ENCODE results near the gene TP53RK. TPM values are rescaled to one million over a fixed set of nuclear protein-coding genes. Genes with fewer than 3 reads are reported as not detected.

TP53RK gene
- total RNA-seq, 4 donors from 2014 or later = 12.4 to 26.7 (median 18.3) TPM

GRCh38 chr20:46720776-46721425, 31.7 kb upstream of the TP53RK start:
- Histone ChIP-seq H3K9me3 (no peaks in the 10 kb centered on the region), H3K4me3 (no peak overlapping the region), H3K27ac (no peak overlapping the region), H3K36me3 (no peaks in the 10 kb centered on the region), H3K27me3 (no peaks in the 10 kb centered on the region), H3K4me1 (peaks cover 0 to under 1% (median 0%) of the 10 kb centered on the region in 4 donors)
- in situ Hi-C loops (cut with MboI; ENCODE audit: low pct_ligation_motif_present in 1 of 4, low pct_unique_long_range_greater_than_20kb in 1 of 4, low sequenced_read_pairs in 3 of 4) (no loop called here), intact Hi-C loops (cut with DNase I; ENCODE audit: low total_unique reads) (no loop called here)
- no peak for DNase-seq
- TF ChIP-seq, protein P1, sequence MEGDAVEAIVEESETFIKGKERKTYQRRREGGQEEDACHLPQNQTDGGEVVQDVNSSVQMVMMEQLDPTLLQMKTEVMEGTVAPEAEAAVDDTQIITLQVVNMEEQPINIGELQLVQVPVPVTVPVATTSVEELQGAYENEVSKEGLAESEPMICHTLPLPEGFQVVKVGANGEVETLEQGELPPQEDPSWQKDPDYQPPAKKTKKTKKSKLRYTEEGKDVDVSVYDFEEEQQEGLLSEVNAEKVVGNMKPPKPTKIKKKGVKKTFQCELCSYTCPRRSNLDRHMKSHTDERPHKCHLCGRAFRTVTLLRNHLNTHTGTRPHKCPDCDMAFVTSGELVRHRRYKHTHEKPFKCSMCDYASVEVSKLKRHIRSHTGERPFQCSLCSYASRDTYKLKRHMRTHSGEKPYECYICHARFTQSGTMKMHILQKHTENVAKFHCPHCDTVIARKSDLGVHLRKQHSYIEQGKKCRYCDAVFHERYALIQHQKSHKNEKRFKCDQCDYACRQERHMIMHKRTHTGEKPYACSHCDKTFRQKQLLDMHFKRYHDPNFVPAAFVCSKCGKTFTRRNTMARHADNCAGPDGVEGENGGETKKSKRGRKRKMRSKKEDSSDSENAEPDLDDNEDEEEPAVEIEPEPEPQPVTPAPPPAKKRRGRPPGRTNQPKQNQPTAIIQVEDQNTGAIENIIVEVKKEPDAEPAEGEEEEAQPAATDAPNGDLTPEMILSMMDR (IDR thresholded peaks at IDR 0.05) = no peak
- TF ChIP-seq POLR2AphosphoS5 (IDR thresholded peaks at IDR 0.05) = no peak
- TF ChIP-seq POLR2A (IDR thresholded peaks at IDR 0.05) = no peak
- no peak for TF ChIP-seq EP300 (IDR thresholded peaks at IDR 0.05; ENCODE audit: low read depth)

DNA sequence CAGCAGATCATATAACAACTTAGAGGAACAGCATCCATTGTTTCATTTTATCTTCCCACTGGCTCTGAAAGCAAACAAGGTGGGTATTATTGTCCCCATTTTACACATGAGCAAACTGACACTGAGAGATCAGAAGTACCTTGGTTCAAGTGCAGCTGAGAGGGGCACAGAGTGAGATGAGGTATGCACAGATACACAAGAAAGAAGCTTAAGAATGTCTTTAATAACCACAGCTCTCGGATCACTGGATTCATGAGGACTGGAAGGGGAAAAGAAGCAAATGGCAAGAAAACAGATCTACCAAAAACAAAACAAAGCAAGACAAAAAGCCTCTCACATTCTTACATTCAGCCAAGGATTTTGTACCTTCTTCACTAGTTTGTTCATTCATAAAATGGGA, 30.8 kb upstream of the TP53RK start:
- Histone ChIP-seq H3K27ac (no peak overlapping the region), H3K36me3 (no peaks in the 10 kb centered on the region), H3K27me3 (no peaks in the 10 kb centered on the region), H3K4me1 (peaks cover 0 to 9% (median 0%) of the 10 kb centered on the region in 4 donors), H3K4me3 (no peak overlapping the region), H3K9me3 (no peaks in the 10 kb centered on the region)
- no peak for DNase-seq
- 90 to 93% methylated on average over 1 of the region's 1 CpG for WGBS, 2 donors (ENCODE audit: low coverage in 1 of 2)
- intact Hi-C loops (cut with DNase I; ENCODE audit: low total_unique reads) (no loop called here), in situ Hi-C loops (cut with MboI; ENCODE audit: low pct_ligation_motif_present in 1 of 4, low pct_unique_long_range_greater_than_20kb in 1 of 4, low sequenced_read_pairs in 3 of 4) (no loop called here)
- no peak for TF ChIP-seq POLR2A (IDR thresholded peaks at IDR 0.05)
- no peak for TF ChIP-seq POLR2AphosphoS5 (IDR thresholded peaks at IDR 0.05)
- no peak for TF ChIP-seq EP300 (IDR thresholded peaks at IDR 0.05; ENCODE audit: low read depth)
- TF ChIP-seq, protein P1 (IDR thresholded peaks at IDR 0.05) = no peak

DNA sequence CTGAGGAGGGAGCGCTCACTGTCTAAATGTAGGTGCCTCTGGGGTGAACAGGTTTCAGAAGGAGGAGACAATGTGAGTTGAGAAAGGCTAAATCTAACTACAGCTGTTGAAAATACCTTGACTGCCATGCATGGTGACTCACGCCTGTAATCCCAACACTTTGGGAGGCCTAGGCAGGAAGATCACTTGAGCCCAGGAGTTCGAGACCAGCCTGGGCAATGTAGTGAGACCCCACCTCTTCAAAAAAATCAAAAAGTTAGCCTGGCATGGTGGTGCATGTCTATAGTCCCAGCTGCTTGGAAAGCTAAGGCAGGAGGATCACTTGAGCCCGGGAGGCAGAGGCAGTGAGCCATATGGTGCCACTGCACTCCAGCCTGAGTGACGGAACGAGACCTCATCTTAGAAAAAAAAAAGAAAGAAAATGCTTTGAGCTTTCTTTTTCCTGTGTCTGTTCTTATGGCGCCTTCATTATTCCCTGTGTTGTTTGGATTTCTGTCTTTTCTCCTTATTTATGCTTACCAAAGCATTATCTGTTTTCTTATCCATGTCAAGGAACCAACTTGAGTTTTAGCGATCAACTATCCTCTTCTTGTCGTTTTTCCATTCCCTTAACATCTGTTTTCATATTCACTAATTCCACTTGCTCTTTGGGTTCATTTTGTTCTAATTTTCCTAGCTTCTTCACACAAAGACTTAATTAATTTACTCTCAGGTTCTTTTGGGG, 28.7 kb upstream of the TP53RK start:
- no peak overlapping the region for H3K4me3 ChIP-seq
- no peaks in the 10 kb centered on the region for H3K9me3 ChIP-seq
- H3K27me3 ChIP-seq = no peaks in the 10 kb centered on the region
- H3K36me3 ChIP-seq = no peaks in the 10 kb centered on the region
- in situ Hi-C loops (cut with MboI; ENCODE audit: low pct_ligation_motif_present in 1 of 4, low pct_unique_long_range_greater_than_20kb in 1 of 4, low sequenced_read_pairs in 3 of 4) = no loop called here
- H3K4me1 ChIP-seq = peaks cover 0 to 30% (median 4%) of the 10 kb centered on the region in 4 donors
- TF ChIP-seq, protein P1 (IDR thresholded peaks at IDR 0.05) = no peak
- TF ChIP-seq EP300 (IDR thresholded peaks at IDR 0.05; ENCODE audit: low read depth) (no peak), POLR2A (IDR thresholded peaks at IDR 0.05) (no peak), POLR2AphosphoS5 (IDR thresholded peaks at IDR 0.05) (no peak)
- intact Hi-C loops (cut with DNase I; ENCODE audit: low total_unique reads) = no loop called here
- H3K27ac ChIP-seq = no peak overlapping the region
- DNase-seq = no peak
- 89 to 96% methylated on average over 5 to 9 of the region's 9 CpGs for WGBS, 2 donors (ENCODE audit: low coverage in 1 of 2)

DNA sequence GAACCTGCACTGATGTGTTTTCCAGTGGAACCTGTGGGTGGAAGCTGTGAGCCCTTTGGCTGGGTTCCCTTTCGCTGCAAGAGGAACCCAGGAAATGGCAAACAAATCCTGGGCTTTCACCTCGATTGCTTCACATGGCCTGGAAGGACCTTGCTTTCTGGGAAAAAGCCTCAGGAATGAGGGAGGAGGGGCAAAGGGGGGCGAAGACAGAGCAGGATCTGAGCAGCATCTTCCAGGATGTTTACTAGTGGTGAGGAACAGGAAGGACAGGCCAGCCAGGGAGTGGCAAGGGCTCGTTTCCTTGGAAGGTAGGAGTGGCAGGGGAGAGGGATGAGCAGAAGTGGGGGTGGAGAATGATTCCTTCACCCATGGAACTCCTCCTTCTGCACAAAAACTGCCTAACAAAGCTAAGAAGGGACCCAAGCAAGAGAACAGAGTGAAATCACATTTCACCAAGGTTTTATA, 26.1 kb upstream of the TP53RK start:
- TF ChIP-seq EP300 (IDR thresholded peaks at IDR 0.05; ENCODE audit: low read depth) (no peak), POLR2A (IDR thresholded peaks at IDR 0.05) (no peak), POLR2AphosphoS5 (IDR thresholded peaks at IDR 0.05) (peak in 2 of 3 donors; percentile 37 to 47)
- TF ChIP-seq, protein P1 (IDR thresholded peaks at IDR 0.05) = peak in 4 of 5 experiments; percentile 20 to 63 (median 41)
- intact Hi-C loops (cut with DNase I; ENCODE audit: low total_unique reads) = no loop called here
- no peak overlapping the region for H3K4me3 ChIP-seq
- H3K27me3 ChIP-seq = no peaks in the 10 kb centered on the region
- DNase-seq = peak; percentile 49
- in situ Hi-C loops (cut with MboI; ENCODE audit: low pct_ligation_motif_present in 1 of 4, low pct_unique_long_range_greater_than_20kb in 1 of 4, low sequenced_read_pairs in 3 of 4) = no loop called here
- peaks cover 7 to 46% (median 14%) of the 10 kb centered on the region in 4 donors for H3K4me1 ChIP-seq
- no peaks in the 10 kb centered on the region for H3K9me3 ChIP-seq
- no peaks in the 10 kb centered on the region for H3K36me3 ChIP-seq
- 19 to 83% methylated on average over 1 to 4 of the region's 4 CpGs for WGBS, 2 donors (ENCODE audit: low coverage in 1 of 2)
- peak overlapping the region; percentile 31 to 63 (median 36) for H3K27ac ChIP-seq

All from transverse colon (tissue), 4 donors.